ENCODE measurements around the gene PCNX1. TPM values are rescaled to one million over a fixed set of nuclear protein-coding genes. Genes with fewer than 3 reads are reported as not detected.

The PCNX1 gene
- total and polyA plus RNA-seq, 9 of the 15 experiments (the other 6 are each of a cell fraction or from before 2014, with no cell fraction given), result 0.30 to 4.5 (median 2.3) TPM

- no peak; the same call in 1 of the 2 replicates for TF ChIP-seq REST (IDR thresholded peaks at IDR 0.05; ENCODE audit: borderline replicate concordance)
- TF ChIP-seq REST (CRISPR knock-in tag; IDR thresholded peaks at IDR 0.05; ENCODE audit: low read depth), result no peak
- no peak for TF ChIP-seq ZNF77 (CRISPR knock-in tag; IDR thresholded peaks at IDR 0.05)
- no peak for TF ChIP-seq E2F3 (CRISPR knock-in tag; IDR thresholded peaks at IDR 0.05)
- TF ChIP-seq PYGO2 (tag; IDR thresholded peaks at IDR 0.05), result no peak
- TF ChIP-seq PCBP1 (IDR thresholded peaks at IDR 0.05; ENCODE audit: low read depth, low read length, poor library complexity, severe bottlenecking), result no peak
- TF ChIP-seq, protein P1, sequence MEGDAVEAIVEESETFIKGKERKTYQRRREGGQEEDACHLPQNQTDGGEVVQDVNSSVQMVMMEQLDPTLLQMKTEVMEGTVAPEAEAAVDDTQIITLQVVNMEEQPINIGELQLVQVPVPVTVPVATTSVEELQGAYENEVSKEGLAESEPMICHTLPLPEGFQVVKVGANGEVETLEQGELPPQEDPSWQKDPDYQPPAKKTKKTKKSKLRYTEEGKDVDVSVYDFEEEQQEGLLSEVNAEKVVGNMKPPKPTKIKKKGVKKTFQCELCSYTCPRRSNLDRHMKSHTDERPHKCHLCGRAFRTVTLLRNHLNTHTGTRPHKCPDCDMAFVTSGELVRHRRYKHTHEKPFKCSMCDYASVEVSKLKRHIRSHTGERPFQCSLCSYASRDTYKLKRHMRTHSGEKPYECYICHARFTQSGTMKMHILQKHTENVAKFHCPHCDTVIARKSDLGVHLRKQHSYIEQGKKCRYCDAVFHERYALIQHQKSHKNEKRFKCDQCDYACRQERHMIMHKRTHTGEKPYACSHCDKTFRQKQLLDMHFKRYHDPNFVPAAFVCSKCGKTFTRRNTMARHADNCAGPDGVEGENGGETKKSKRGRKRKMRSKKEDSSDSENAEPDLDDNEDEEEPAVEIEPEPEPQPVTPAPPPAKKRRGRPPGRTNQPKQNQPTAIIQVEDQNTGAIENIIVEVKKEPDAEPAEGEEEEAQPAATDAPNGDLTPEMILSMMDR (IDR thresholded peaks at IDR 0.05 in 2 of 3, conservative IDR thresholded peaks at IDR 0.05 in 1 of 3; ENCODE audit: insufficient read depth in 2 of 3, low read depth in 1 of 3, low read length in 3 of 3), result peak; percentile 64 to 87 (median 65)
- TF ChIP-seq PML (IDR thresholded peaks at IDR 0.05; ENCODE audit: low read length), result no peak
- TF ChIP-seq STAT5B (CRISPR knock-in tag; IDR thresholded peaks at IDR 0.05), result no peak
- TF ChIP-seq NUFIP1 (IDR thresholded peaks at IDR 0.05; ENCODE audit: partially characterized antibody), result no peak
- peak; percentile 35; the same call in 1 of the 2 replicates for TF ChIP-seq PHF8 (IDR thresholded peaks at IDR 0.05; ENCODE audit: borderline replicate concordance, low read length)
- TF ChIP-seq TAF1 (IDR thresholded peaks at IDR 0.05; ENCODE audit: control insufficient read depth, extremely low read depth, insufficient read depth, low read length, severe bottlenecking), result no peak
- no peak for TF ChIP-seq FOSL1 (tag; conservative IDR thresholded peaks at IDR 0.05)
- TF ChIP-seq ZNF12 (CRISPR knock-in tag; IDR thresholded peaks at IDR 0.05), result no peak
- no peak for TF ChIP-seq HEY1 (CRISPR knock-in tag; IDR thresholded peaks at IDR 0.05; ENCODE audit: borderline replicate concordance)
- no peak for TF ChIP-seq SRSF9 (IDR thresholded peaks at IDR 0.05; ENCODE audit: borderline replicate concordance, low read depth, low read length)
These were observed at the start of gene PCNX1 (continued) for GRCh38 chr14:70907176-70907995.
